GM12872 (cell line): ENCODE data around the gene SPTBN4.

Experiments used
- CTCF ChIP-seq: IDR thresholded peaks from 3 replicates; pipeline ENCODE4 v1.5.1; 2011; ENCODE audit warnings: low read depth, mild to moderate bottlenecking, low read length, moderate library complexity; ENCODE audit not compliant: insufficient read depth

Gene SPTBN4

DNA sequence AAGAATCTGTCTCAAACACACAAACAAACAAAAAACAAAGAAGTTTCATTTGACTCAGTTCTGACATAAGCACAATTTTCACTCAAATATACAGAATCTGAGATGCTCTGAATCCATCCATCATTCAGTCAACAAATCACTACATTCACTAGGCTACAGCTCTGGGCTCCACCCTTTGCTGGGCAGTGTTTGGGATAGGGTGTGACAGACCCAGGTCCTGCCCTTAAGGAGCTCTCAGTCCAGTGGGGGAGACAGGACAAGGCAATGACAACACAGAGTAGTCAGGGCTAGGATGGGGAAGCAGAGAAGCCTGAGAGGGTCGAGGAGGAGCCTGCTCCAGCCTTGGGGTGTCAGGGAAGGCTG, 45.3 kb downstream of the SPTBN4 start:
- TF ChIP-seq CTCF, result no peak

DNA sequence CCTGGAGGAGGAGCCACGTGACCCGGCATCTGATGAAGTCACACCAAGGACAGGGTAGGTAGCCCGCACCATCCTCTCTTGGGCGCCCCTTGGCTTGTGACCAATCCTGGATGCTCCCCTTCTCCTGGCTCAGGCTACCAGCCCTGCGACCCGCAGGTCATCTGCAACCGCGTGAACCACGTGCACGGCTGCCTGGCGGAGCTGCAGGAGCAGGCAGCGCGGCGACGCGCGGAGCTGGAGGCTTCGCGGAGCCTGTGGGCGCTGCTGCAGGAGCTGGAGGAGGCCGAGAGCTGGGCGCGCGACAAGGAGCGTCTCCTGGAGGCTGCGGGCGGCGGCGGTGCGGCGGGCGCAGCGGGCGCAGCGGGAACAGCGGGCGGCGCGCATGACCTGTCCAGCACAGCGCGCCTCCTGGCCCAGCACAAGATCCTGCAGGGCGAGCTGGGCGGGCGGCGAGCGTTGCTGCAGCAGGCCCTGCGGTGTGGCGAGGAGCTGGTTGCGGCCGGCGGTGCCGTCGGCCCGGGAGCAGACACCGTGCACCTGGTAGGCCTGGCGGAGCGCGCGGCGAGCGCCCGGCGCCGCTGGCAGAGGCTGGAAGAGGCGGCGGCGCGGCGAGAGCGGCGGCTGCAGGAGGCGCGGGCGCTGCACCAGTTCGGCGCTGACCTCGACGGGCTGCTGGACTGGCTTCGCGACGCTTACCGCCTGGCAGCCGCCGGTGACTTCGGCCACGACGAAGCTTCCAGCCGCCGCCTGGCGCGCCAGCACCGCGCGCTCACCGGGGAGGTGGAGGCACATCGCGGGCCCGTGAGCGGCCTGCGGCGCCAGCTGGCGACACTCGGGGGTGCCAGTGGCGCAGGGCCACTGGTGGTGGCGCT, 45.9 kb downstream of the SPTBN4 start:
- no peak for TF ChIP-seq CTCF

- TF ChIP-seq CTCF, result no peak
These were observed 46.5 kb downstream of the SPTBN4 start for GRCh38 chr19:40513345-40513678.

DNA sequence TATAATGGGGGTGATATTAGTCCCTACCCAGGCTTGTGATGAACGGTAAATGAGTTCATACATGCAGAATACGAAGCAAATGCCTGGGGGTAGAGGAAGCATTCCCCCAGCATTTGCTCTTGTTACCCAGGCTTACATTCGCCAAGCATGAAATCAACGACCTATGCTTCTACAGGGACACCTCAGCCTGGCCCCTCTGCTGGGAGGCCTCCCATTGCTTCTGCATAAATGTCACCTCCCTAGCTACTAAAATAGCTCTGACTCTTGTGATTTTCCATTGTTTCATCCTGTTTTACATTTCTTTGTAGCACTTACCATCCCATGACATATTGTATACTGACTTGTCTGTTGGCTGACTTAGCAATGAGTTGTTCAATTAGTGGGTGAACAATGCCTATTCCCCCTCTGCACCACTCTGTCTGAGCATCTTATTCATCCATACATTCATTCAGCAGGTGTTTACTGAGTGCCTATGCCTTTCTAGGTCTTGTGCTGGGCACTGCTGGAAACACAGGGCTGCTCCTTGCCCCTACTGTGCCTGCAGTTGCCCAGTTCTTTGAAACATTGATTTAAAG, 47.0 kb downstream of the SPTBN4 start:
- no peak for TF ChIP-seq CTCF

- TF ChIP-seq CTCF, result no peak
These were observed 50.4 kb downstream of the SPTBN4 start for GRCh38 chr19:40517248-40517647.

- no peak for TF ChIP-seq CTCF
These were observed 52.8 kb downstream of the SPTBN4 start for GRCh38 chr19:40519352-40520322.

GRCh38 chr19:40521276-40521675, 54.5 kb downstream of the SPTBN4 start:
- TF ChIP-seq CTCF, result peak; percentile 30; the same call in 1 of the 3 replicates
